Left ventricle myocardium superior (tissue), 1 donor: ENCODE results near the gene GSX1. TPM values are rescaled to one million over a fixed set of nuclear protein-coding genes. Genes with fewer than 3 reads are reported as not detected.
"Not testable (repeated sequence)": the region's sequence is repeated elsewhere in the genome, so short reads cannot be mapped to it uniquely, and the experiment has no call there.

Source experiments
- ATAC-seq: fragments of 200-7000 bp; cut with Tn5 transposase; one replicate; pipeline ENCODE4 v1.9.1; 2020; ENCODE audit warnings: mild to moderate bottlenecking, moderate library complexity
- DNase-seq: peaks from one replicate; pipeline ENCODE4 v3.0.0-alpha.2; 2020
- intact Hi-C: fragments of 100-400 bp; cut with micrococcal nuclease; formaldehyde crosslinking; loops from one replicate; pipeline ENCODE4 v1.11.0; 2022
- long read RNA-seq: library from polyadenylated mRNA; unstranded; transcript quantifications from one replicate; pipeline ENCODE4 v2.0.0, GENCODE V29; 2021
- total RNA-seq: library from RNA; stranded (reverse); fragmentation: NEBNext Ultra II Directional; extraction: Animal tissue kit (Norgen Biotek cat#: 25700); gene quantifications from one replicate; pipeline ENCODE4 v1.2.1, GENCODE V29; 2021
- donor health status: DM: no; HTN: yes; CAD: no; lungs with severe emphysema.

Gene GSX1
- total RNA-seq, result not detected
- long read RNA-seq, result 0 reads

GRCh38 chr13:27792393-27793218 lies at the start of gene GSX1:
TSS of gene GSX1 (plus strand) at chr13:27792483. CDS start at chr13:27792691, 208 bp downstream.
- peak; percentile 82 for DNase-seq
- peak; percentile 97 for ATAC-seq
- intact Hi-C loops, result no loop called here

GRCh38 chr13:27744801-27745200 lies 47.5 kb upstream of the GSX1 start:
- intact Hi-C loops, result no loop called here
- no peak for DNase-seq
- ATAC-seq, result no peak

- intact Hi-C loops, result no loop called here
These were observed 47.0 kb upstream of the GSX1 start for GRCh38 chr13:27745301-27745700.

GRCh38 chr13:27748143-27748542 lies 44.1 kb upstream of the GSX1 start:
- ATAC-seq, intact Hi-C loops, DNase-seq: not testable (repeated sequence)

More at GRCh38 chr13:27745301-27745700, 47.0 kb upstream of the GSX1 start:
- ATAC-seq (no peak), DNase-seq (no peak)

GRCh38 chr13:27751953-27752532 lies 40.2 kb upstream of the GSX1 start:
- intact Hi-C loops, result no loop called here
- no peak for DNase-seq
- no peak for ATAC-seq

- no peak for DNase-seq
These were observed 26.6 kb upstream of the GSX1 start for GRCh38 chr13:27765650-27766049.

GRCh38 chr13:27770809-27771208 lies 21.5 kb upstream of the GSX1 start:
- DNase-seq, result no peak
- no peak for ATAC-seq
- intact Hi-C loops, result no loop called here

More at GRCh38 chr13:27765650-27766049, 26.6 kb upstream of the GSX1 start:
- intact Hi-C loops, result no loop called here
- no peak for ATAC-seq

- DNase-seq, result no peak
- ATAC-seq, result no peak
- intact Hi-C loops, result no loop called here
These were observed 19.4 kb upstream of the GSX1 start for GRCh38 chr13:27772651-27773425.

GRCh38 chr13:27774169-27774568 lies 18.1 kb upstream of the GSX1 start:
- ATAC-seq (no peak), DNase-seq (no peak)
- intact Hi-C loops, result no loop called here

GRCh38 chr13:27774651-27775050 lies 17.6 kb upstream of the GSX1 start:
- intact Hi-C loops, result no loop called here
- no peak for ATAC-seq
- DNase-seq, result no peak

GRCh38 chr13:27775943-27776342 lies 16.3 kb upstream of the GSX1 start:
- DNase-seq (no peak), ATAC-seq (no peak)
- intact Hi-C loops, result no loop called here

- intact Hi-C loops, result no loop called here
- DNase-seq (no peak), ATAC-seq (no peak)
These were observed 10.1 kb upstream of the GSX1 start for GRCh38 chr13:27782151-27782550.

GRCh38 chr13:27783111-27783510 lies 9.2 kb upstream of the GSX1 start:
- DNase-seq (no peak), ATAC-seq (peak; percentile 52)
- intact Hi-C loops, result no loop called here

GRCh38 chr13:27788271-27788670 lies 4.0 kb upstream of the GSX1 start:
- DNase-seq, result no peak
- no peak for ATAC-seq
- intact Hi-C loops, result no loop called here

- intact Hi-C loops, result no loop called here
- no peak for ATAC-seq
These were observed 3.2 kb upstream of the GSX1 start for GRCh38 chr13:27789153-27789494.

GRCh38 chr13:27789495-27790303 lies 2.6 kb upstream of the GSX1 start:
- intact Hi-C loops, result no loop called here
- ATAC-seq (no peak), DNase-seq (no peak)

More at GRCh38 chr13:27789153-27789494, 3.2 kb upstream of the GSX1 start:
- DNase-seq, result no peak

- ATAC-seq, result no peak
- intact Hi-C loops, result no loop called here
- DNase-seq, result no peak
These were observed 1.8 kb upstream of the GSX1 start for GRCh38 chr13:27790523-27790922.

- no peak for DNase-seq
- intact Hi-C loops, result no loop called here
- ATAC-seq, result no peak
These were observed 960 bp upstream of the GSX1 start for GRCh38 chr13:27791146-27791900.
